ENCODE data around the gene GIMAP7. TPM values are rescaled to one million over a fixed set of nuclear protein-coding genes. Genes with fewer than 3 reads are reported as not detected.

GIMAP7 gene
- total and polyA plus RNA-seq, 4 donors, result 20.6 to 54.7 (median 35.3) TPM

GRCh38 chr7:150567871-150568301 lies 53.2 kb downstream of the GIMAP7 start:
- H3K27ac ChIP-seq (ENCODE audit: low read depth in 1 of 2, low read length in 1 of 2), result peak overlapping the region; percentile 78 to 93
- no peak for DNase-seq
- ATAC-seq (ENCODE audit: insufficient read depth, low FRiP score), result no peak
- peaks cover 0 to 8% (median 0%) of the 10 kb centered on the region in 5 donors for H3K4me1 ChIP-seq (ENCODE audit: control insufficient read depth in 5 of 5, insufficient read depth in 5 of 5, low read length in 5 of 5)
- WGBS, 2 donors, result 41 to 42% methylated on average over 3 of the region's 3 CpGs
- no peak for TF ChIP-seq CTCF (IDR thresholded peaks at IDR 0.05; ENCODE audit: control extremely low read depth, extremely low read depth)
- peak overlapping the region in 1 of 2 donors; percentile 16 for H3K9ac ChIP-seq (ENCODE audit: insufficient read depth in 1 of 2, low read length in 2 of 2)
- H3K4me3 ChIP-seq, result peak overlapping the region; percentile 65
- H3K27me3 ChIP-seq (ENCODE audit: control insufficient read depth in 3 of 3, insufficient read depth in 3 of 3, low read length in 2 of 3), result peaks cover 0 to 4% (median 0%) of the 10 kb centered on the region in 3 donors
- peaks cover 0 to 15% (median 3%) of the 10 kb centered on the region in 4 donors for H3K36me3 ChIP-seq (ENCODE audit: control insufficient read depth in 4 of 4, insufficient read depth in 4 of 4, low read length in 4 of 4)
- H3K9me3 ChIP-seq (ENCODE audit: control insufficient read depth in 4 of 4, insufficient read depth in 3 of 4, low read length in 3 of 4), result peaks cover 0 to 14% (median 4%) of the 10 kb centered on the region in 4 donors

GRCh38 chr7:150568714-150569113 lies 54.0 kb downstream of the GIMAP7 start:
- peak overlapping the region; percentile 67 to 74 for H3K27ac ChIP-seq (ENCODE audit: low read depth in 1 of 2, low read length in 1 of 2)
- no peak for TF ChIP-seq CTCF (IDR thresholded peaks at IDR 0.05; ENCODE audit: control extremely low read depth, extremely low read depth)

GRCh38 chr7:150569245-150569955 lies 54.7 kb downstream of the GIMAP7 start:
- no peak for TF ChIP-seq CTCF (IDR thresholded peaks at IDR 0.05; ENCODE audit: control extremely low read depth, extremely low read depth)
- H3K27ac ChIP-seq (ENCODE audit: low read depth in 1 of 2, low read length in 1 of 2), result peak overlapping the region; percentile 67 to 74
- H3K27me3 ChIP-seq (ENCODE audit: control insufficient read depth in 3 of 3, insufficient read depth in 3 of 3, low read length in 2 of 3), result peaks cover 0 to 4% (median 0%) of the 10 kb centered on the region in 3 donors
- H3K36me3 ChIP-seq (ENCODE audit: control insufficient read depth in 4 of 4, insufficient read depth in 4 of 4, low read length in 4 of 4), result peaks cover 0 to 15% (median 4%) of the 10 kb centered on the region in 4 donors
- H3K9me3 ChIP-seq (ENCODE audit: control insufficient read depth in 4 of 4, insufficient read depth in 3 of 4, low read length in 3 of 4), result peaks cover 0 to 14% (median 4%) of the 10 kb centered on the region in 4 donors
- H3K9ac ChIP-seq (ENCODE audit: insufficient read depth in 1 of 2, low read length in 2 of 2), result no peak overlapping the region
- DNase-seq (no peak), ATAC-seq (ENCODE audit: insufficient read depth, low FRiP score) (no peak)
- H3K4me1 ChIP-seq (ENCODE audit: control insufficient read depth in 5 of 5, insufficient read depth in 5 of 5, low read length in 5 of 5), result peaks cover 0 to 8% (median 0%) of the 10 kb centered on the region in 5 donors
- no peak overlapping the region for H3K4me3 ChIP-seq
- WGBS, 2 donors, result 50 to 54% methylated on average over 7 of the region's 7 CpGs

More at GRCh38 chr7:150568714-150569113, 54.0 kb downstream of the GIMAP7 start:
- H3K4me1 ChIP-seq (ENCODE audit: control insufficient read depth in 5 of 5, insufficient read depth in 5 of 5, low read length in 5 of 5), result peaks cover 0 to 8% (median 0%) of the 10 kb centered on the region in 5 donors
- H3K36me3 ChIP-seq (ENCODE audit: control insufficient read depth in 4 of 4, insufficient read depth in 4 of 4, low read length in 4 of 4), result peaks cover 0 to 15% (median 4%) of the 10 kb centered on the region in 4 donors
- peak overlapping the region; percentile 37 for H3K4me3 ChIP-seq
- 23 to 65% methylated on average over 2 of the region's 2 CpGs for whole genome bisulfite sequencing, 2 donors
- DNase-seq (no peak), ATAC-seq (ENCODE audit: insufficient read depth, low FRiP score) (no peak)
- H3K27me3 ChIP-seq (ENCODE audit: control insufficient read depth in 3 of 3, insufficient read depth in 3 of 3, low read length in 2 of 3), result peaks cover 0 to 4% (median 0%) of the 10 kb centered on the region in 3 donors
- H3K9me3 ChIP-seq (ENCODE audit: control insufficient read depth in 4 of 4, insufficient read depth in 3 of 4, low read length in 3 of 4), result peaks cover 0 to 14% (median 4%) of the 10 kb centered on the region in 4 donors
- no peak overlapping the region for H3K9ac ChIP-seq (ENCODE audit: insufficient read depth in 1 of 2, low read length in 2 of 2)

Other genes with a start within 250 kb of the GIMAP7 start
- 10 to 100 TPM in 1 of 2 donors, 1 to 10 TPM in 1; 9.4 to 18.8 TPM for gene LRRC61, start 191.5 kb upstream of the GIMAP7 start, total RNA-seq
- 10 to 100 TPM in 1 of 2 donors, 1 to 10 TPM in 1; 7.1 to 16.6 TPM for gene LRRC61, start 191.5 kb upstream of the GIMAP7 start, polyA plus RNA-seq
- gene ACTR3C, start 191.3 kb upstream of the GIMAP7 start, total RNA-seq, result 10 to 100 TPM; 13.0 to 34.2 TPM
- 1 to 10 TPM; 6.8 to 8.1 TPM for gene ACTR3C, start 191.3 kb upstream of the GIMAP7 start, polyA plus RNA-seq
- gene RARRES2, start 173.2 kb upstream of the GIMAP7 start, total RNA-seq, result 100 to 1,000 TPM; 123 to 161 TPM
- gene RARRES2, start 173.2 kb upstream of the GIMAP7 start, polyA plus RNA-seq, result 100 to 1,000 TPM; 164 to 212 TPM
- gene REPIN1, start 146.1 kb upstream of the GIMAP7 start, total RNA-seq, result 100 to 1,000 TPM in 1 of 2 donors, 10 to 100 TPM in 1; 50.3 to 135 TPM
- gene REPIN1, start 146.1 kb upstream of the GIMAP7 start, polyA plus RNA-seq, result 10 to 100 TPM; 38.4 to 73.8 TPM
- gene ZNF775, start 135.5 kb upstream of the GIMAP7 start, total RNA-seq, result 1 to 10 TPM; 4.4 to 5.4 TPM
- 1 to 10 TPM; 1.4 to 3.2 TPM for gene ZNF775, start 135.5 kb upstream of the GIMAP7 start, polyA plus RNA-seq
- 10 to 100 TPM; 20.9 to 25.0 TPM for gene GIMAP8, start 64.2 kb upstream of the GIMAP7 start, total RNA-seq
- 10 to 100 TPM; 14.4 to 23.0 TPM for gene GIMAP8, start 64.2 kb upstream of the GIMAP7 start, polyA plus RNA-seq
- 10 to 100 TPM; 49.0 to 66.2 TPM for gene GIMAP4, start 52.5 kb downstream of the GIMAP7 start, total RNA-seq
- 10 to 100 TPM; 26.2 to 48.3 TPM for gene GIMAP4, start 52.5 kb downstream of the GIMAP7 start, polyA plus RNA-seq
- gene GIMAP6, start 117.5 kb downstream of the GIMAP7 start, total RNA-seq, result 10 to 100 TPM; 38.9 to 53.7 TPM
- 10 to 100 TPM; 12.1 to 41.2 TPM for gene GIMAP6, start 117.5 kb downstream of the GIMAP7 start, polyA plus RNA-seq
- 10 to 100 TPM; 14.1 to 24.9 TPM for gene GIMAP2, start 170.8 kb downstream of the GIMAP7 start, total RNA-seq
- 10 to 100 TPM; 10.7 to 22.0 TPM for gene GIMAP2, start 170.8 kb downstream of the GIMAP7 start, polyA plus RNA-seq
- gene GIMAP1, start 201.7 kb downstream of the GIMAP7 start, total RNA-seq, result 1 to 10 TPM; 4.6 to 9.5 TPM
- gene GIMAP1, start 201.7 kb downstream of the GIMAP7 start, polyA plus RNA-seq, result 10 to 100 TPM in 1 of 2 donors, 1 to 10 TPM in 1; 5.7 to 10.0 TPM
- gene GIMAP5, start 222.5 kb downstream of the GIMAP7 start, total RNA-seq, result 10 to 100 TPM; 24.8 to 27.3 TPM
- gene GIMAP5, start 222.5 kb downstream of the GIMAP7 start, polyA plus RNA-seq, result 10 to 100 TPM; 47.9 to 60.6 TPM